Activated CD8-positive, alpha-beta T cell treated with anti-CD3 and anti-CD28 coated beads for 36 hours (primary cell): ENCODE data around the gene NRXN3. TPM values are rescaled to one million over a fixed set of nuclear protein-coding genes. Genes with fewer than 3 reads are reported as not detected.

Experiments used
- ATAC-seq: fragments of 200-7000 bp; cut with Tn5 transposase; one replicate; pipeline ENCODE4 v1.10.0; 2021; ENCODE audit warnings: mild to moderate bottlenecking, moderate library complexity
- CTCF ChIA-PET: fragments of 350-600 bp; sonication (Branson Sonifier 250); formaldehyde crosslinking; loops from one replicate; lab custom pipeline; 2021; ENCODE audit warnings: antibody characterized with exemption; lab: Charles Lee
- POLR2A ChIA-PET: fragments of 350-600 bp; sonication (Branson Sonifier 250); formaldehyde crosslinking; loops from one replicate; lab custom pipeline; 2021; ENCODE audit warnings: antibody characterized with exemption; lab: Charles Lee
- DNase-seq: peaks from one replicate; pipeline ENCODE4 v3.0.0-alpha.2; 2020
- H3K27ac Mint-ChIP-seq: one replicate; pipeline ENCODE4 v1.8.0; 2021; ENCODE audit warnings: mild to moderate bottlenecking, mixed read lengths
- H3K27me3 Mint-ChIP-seq: one replicate; pipeline ENCODE4 v1.8.0; 2021; ENCODE audit warnings: mixed read lengths
- H3K36me3 Mint-ChIP-seq: one replicate; pipeline ENCODE4 v1.8.0; 2021; ENCODE audit warnings: low read depth, mixed read lengths
- H3K4me1 Mint-ChIP-seq: one replicate; pipeline ENCODE4 v1.8.0; 2021; ENCODE audit warnings: low read depth, mixed read lengths
- H3K4me3 Mint-ChIP-seq: one replicate; pipeline ENCODE4 v1.8.0; 2021; ENCODE audit warnings: mild to moderate bottlenecking, moderate library complexity, mixed read lengths
- H3K9me3 Mint-ChIP-seq: one replicate; pipeline ENCODE4 v1.8.0; 2021; ENCODE audit warnings: mixed read lengths
- CTCF ChIP-seq: fragments of 200-600 bp; IDR thresholded peaks from one replicate; pipeline ENCODE4 v1.8.0; 2022; ENCODE audit warnings: antibody characterized with exemption, mild to moderate bottlenecking
- intact Hi-C: fragments of 100-400 bp; cut with micrococcal nuclease; formaldehyde crosslinking; loops from one replicate; pipeline ENCODE4 v1.10.0; 2022
- total RNA-seq, 2 experiments: library from RNA; stranded (reverse); gene quantifications; one replicate each; pipeline ENCODE4 v1.2.3, GENCODE V29; 2021

Gene NRXN3
- total RNA-seq, 2 experiments from 2014 or later: not detected

GRCh38 chr14:79137836-79138235 is 967.7 kb downstream of the NRXN3 start:
- CTCF ChIA-PET: no interaction called here
- ATAC-seq (no peak), DNase-seq (no peak)
- intact Hi-C loops: no loop called here
- H3K4me1 Mint-ChIP-seq: no peaks in the 10 kb centered on the region
- H3K9me3 Mint-ChIP-seq: no peaks in the 10 kb centered on the region
- H3K27me3 Mint-ChIP-seq: no peaks in the 10 kb centered on the region
- H3K36me3 Mint-ChIP-seq: no peaks in the 10 kb centered on the region
- H3K4me3 Mint-ChIP-seq: no peak overlapping the region
- no peak overlapping the region for H3K27ac Mint-ChIP-seq
- POLR2A ChIA-PET: no interaction called here
- TF ChIP-seq CTCF: no peak

- intact Hi-C loops: no loop called here
- Mint-ChIP-seq H3K27ac (no peak overlapping the region), H3K9me3 (no peaks in the 10 kb centered on the region), H3K4me3 (no peak overlapping the region), H3K4me1 (no peaks in the 10 kb centered on the region), H3K36me3 (no peaks in the 10 kb centered on the region), H3K27me3 (no peaks in the 10 kb centered on the region)
- ATAC-seq: no peak
- no peak for TF ChIP-seq CTCF
- CTCF ChIA-PET: no interaction called here
- POLR2A ChIA-PET: no interaction called here
- DNase-seq: no peak
Observed at GRCh38 chr14:79144896-79145295, 974.7 kb downstream of the NRXN3 start.

GRCh38 chr14:79150226-79150625 is 980.1 kb downstream of the NRXN3 start:
- no peak for TF ChIP-seq CTCF
- Mint-ChIP-seq H3K9me3 (peaks cover 2% of the 10 kb centered on the region), H3K36me3 (no peaks in the 10 kb centered on the region), H3K4me1 (no peaks in the 10 kb centered on the region), H3K4me3 (no peak overlapping the region), H3K27ac (no peak overlapping the region), H3K27me3 (no peaks in the 10 kb centered on the region)
- ChIA-PET CTCF (no interaction called here), POLR2A (no interaction called here)
- no peak for DNase-seq
- no peak for ATAC-seq
- intact Hi-C loops: no loop called here

- H3K4me3 Mint-ChIP-seq: no peak overlapping the region
- no peak for TF ChIP-seq CTCF
- H3K4me1 Mint-ChIP-seq: no peaks in the 10 kb centered on the region
- DNase-seq: no peak
- no peaks in the 10 kb centered on the region for H3K27me3 Mint-ChIP-seq
- POLR2A ChIA-PET: no interaction called here
- intact Hi-C loops: no loop called here
- H3K27ac Mint-ChIP-seq: no peak overlapping the region
- no peaks in the 10 kb centered on the region for H3K36me3 Mint-ChIP-seq
- peaks cover 8% of the 10 kb centered on the region for H3K9me3 Mint-ChIP-seq
- no peak for ATAC-seq
- CTCF ChIA-PET: no interaction called here
Observed at GRCh38 chr14:79157369-79157768, 987.2 kb downstream of the NRXN3 start.

GRCh38 chr14:79161571-79161970 is 991.4 kb downstream of the NRXN3 start:
- TF ChIP-seq CTCF: no peak
- Mint-ChIP-seq H3K4me1 (no peaks in the 10 kb centered on the region), H3K27me3 (no peaks in the 10 kb centered on the region), H3K27ac (no peak overlapping the region), H3K4me3 (no peak overlapping the region), H3K36me3 (no peaks in the 10 kb centered on the region), H3K9me3 (peaks cover 12% of the 10 kb centered on the region)
- ATAC-seq: no peak
- DNase-seq: peak; percentile 4
- ChIA-PET POLR2A (no interaction called here), CTCF (no interaction called here)
- intact Hi-C loops: no loop called here
